Stimulated activated CD8-positive, alpha-beta memory T cell treated with anti-CD3 and anti-CD28 coated beads, Interleukin-15, amount 100 ng/mL, for 24 hours (primary cell): ENCODE results near the gene NUMA1.

Experiments
- DNase-seq: peaks from one replicate; pipeline ENCODE4 v3.0.0-alpha.2; 2020; ENCODE audit warnings: low read depth

The NUMA1 gene

GRCh38 chr11:72080326-72081183, at the start of gene NUMA1, which contains the start of gene LRRC51:
Gene NUMA1 (minus strand): TSS chr11:72080542. CDS start chr11:72035943, 44,599 bp downstream.
Gene LRRC51 (plus strand): TSS chr11:72080850. CDS start chr11:72089084, 8,234 bp downstream.
- peak; percentile 86 for DNase-seq

- no peak for DNase-seq
Observed at GRCh38 chr11:72129381-72129780, 49.0 kb upstream of the NUMA1 start.

- DNase-seq = no peak
Observed at GRCh38 chr11:72127923-72128322, 47.6 kb upstream of the NUMA1 start.

- no peak for DNase-seq
Observed at GRCh38 chr11:72125956-72126355, 45.6 kb upstream of the NUMA1 start.

GRCh38 chr11:72124046-72124445, 43.7 kb upstream of the NUMA1 start:
- DNase-seq = no peak

- DNase-seq = no peak
Observed at GRCh38 chr11:72123117-72123653, 42.8 kb upstream of the NUMA1 start.

GRCh38 chr11:72122607-72123006, 42.3 kb upstream of the NUMA1 start:
- no peak for DNase-seq

GRCh38 chr11:72120930-72121329, 40.6 kb upstream of the NUMA1 start:
- DNase-seq = no peak

GRCh38 chr11:72119198-72119597, 38.9 kb upstream of the NUMA1 start:
- DNase-seq = no peak

GRCh38 chr11:72116019-72116755, 35.8 kb upstream of the NUMA1 start:
- no peak for DNase-seq

- no peak for DNase-seq
Observed at GRCh38 chr11:72114570-72114969, 34.2 kb upstream of the NUMA1 start.

- DNase-seq = no peak
Observed at GRCh38 chr11:72112978-72113808, 32.9 kb upstream of the NUMA1 start.

- DNase-seq = peak; percentile 95
Observed at GRCh38 chr11:72112143-72112977, 32.0 kb upstream of the NUMA1 start, which contains the start of gene ANAPC15. Gene ANAPC15 (minus strand): TSS chr11:72112695. CDS start chr11:72111276, 1,419 bp downstream.

GRCh38 chr11:72111300-72112142, 31.2 kb upstream of the NUMA1 start:
- DNase-seq = no peak

- DNase-seq = no peak
Observed at GRCh38 chr11:72105888-72106287, 25.5 kb upstream of the NUMA1 start, which contains the start of gene TOMT. Gene TOMT (plus strand): TSS chr11:72105924. CDS start chr11:72105952, 28 bp downstream.

- no peak for DNase-seq
Observed at GRCh38 chr11:72103754-72104167, 23.4 kb upstream of the NUMA1 start.

- DNase-seq = peak; percentile 93
Observed at GRCh38 chr11:72102946-72103753, 22.8 kb upstream of the NUMA1 start, which contains the start of gene LAMTOR1. Gene LAMTOR1 (minus strand): TSS chr11:72103297. CDS start chr11:72103224, 73 bp downstream.

GRCh38 chr11:72102631-72102945, 22.2 kb upstream of the NUMA1 start:
- no peak for DNase-seq

GRCh38 chr11:72102162-72102561, 21.8 kb upstream of the NUMA1 start:
- no peak for DNase-seq
